A673 (cell line): ENCODE results near the gene WFDC2.

ENCODE experiments used
- CTCF ChIP-seq: fragments of 300-800, 200-600 bp; sonication (generic); conservative IDR thresholded peaks from 2 replicates; pipeline ENCODE4 v1.5.1; 2017; ENCODE audit warnings: low read depth, mild to moderate bottlenecking, antibody characterized with exemption, low read length, moderate library complexity, mixed read lengths
- EZH2 ChIP-seq: fragments of 200-600 bp; sonication (generic); IDR thresholded peaks from 2 replicates; pipeline ENCODE4 v1.6.1; 2017; ENCODE audit warnings: borderline replicate concordance, low read depth, mild to moderate bottlenecking, mixed read lengths, antibody characterized with exemption, low read length; ENCODE audit not compliant: poor library complexity, severe bottlenecking

- TF ChIP-seq CTCF (no peak), EZH2 (no peak)
Observed at GRCh38 chr20:45433976-45434375, 35.6 kb upstream of the WFDC2 start.
